WTC11 (cell line): Measurements from ENCODE around the gene KDM5B. TPM values are rescaled to one million over a fixed set of nuclear protein-coding genes. Genes with fewer than 3 reads are reported as not detected.

ENCODE experiments used
- ATAC-seq: fragments of 200-7000 bp; cut with Tn5 transposase; 2 replicates; pipeline ENCODE4 v1.10.0; 2021; ENCODE audit warnings: mild to moderate bottlenecking, moderate library complexity
- CTCF ChIA-PET: fragments of 300-600 bp; sonication (Branson Sonifier 250); formaldehyde crosslinking; loops from one replicate; lab custom pipeline; 2021; ENCODE audit warnings: antibody characterized with exemption; lab: Charles Lee
- POLR2A ChIA-PET: fragments of 350-600 bp; sonication (Branson Sonifier 250); formaldehyde crosslinking; loops from one replicate; lab custom pipeline; 2021; ENCODE audit warnings: antibody characterized with exemption; lab: Charles Lee
- DNase-seq: peaks from one replicate; pipeline ENCODE4 v3.0.0; 2021; ENCODE audit warnings: low spot score
- H3K27ac Mint-ChIP-seq: 2 replicates; pipeline ENCODE4 v1.8.0; 2021; ENCODE audit warnings: mixed read lengths
- H3K27me3 Mint-ChIP-seq: 2 replicates; pipeline ENCODE4 v1.8.0; 2021; ENCODE audit warnings: low read depth, mild to moderate bottlenecking, moderate library complexity, mixed read lengths
- H3K36me3 Mint-ChIP-seq: 2 replicates; pipeline ENCODE4 v1.8.0; 2021; ENCODE audit warnings: mixed read lengths
- H3K4me1 Mint-ChIP-seq: 2 replicates; pipeline ENCODE4 v1.8.0; 2022; ENCODE audit warnings: mixed read lengths
- H3K4me3 Mint-ChIP-seq: 2 replicates; pipeline ENCODE4 v1.8.0; 2021; ENCODE audit warnings: mild to moderate bottlenecking, moderate library complexity, mixed read lengths
- H3K9me3 Mint-ChIP-seq: 2 replicates; pipeline ENCODE4 v1.8.0; 2021; ENCODE audit warnings: mixed read lengths
- AFF4 ChIP-seq: sonication (generic); formaldehyde crosslinking; IDR thresholded peaks from 2 replicates; pipeline ENCODE4 v1.8.1; 2023; ENCODE audit warnings: mild to moderate bottlenecking, missing genetic modification reagents, borderline replicate concordance
- CREB1 ChIP-seq: sonication (generic); formaldehyde crosslinking; IDR thresholded peaks from 2 replicates; pipeline ENCODE4 v1.8.0; 2023; ENCODE audit warnings: mild to moderate bottlenecking, missing genetic modification reagents
- ELF4 ChIP-seq: sonication (generic); formaldehyde crosslinking; IDR thresholded peaks from 2 replicates; pipeline ENCODE4 v1.8.1; 2022; ENCODE audit warnings: low read depth, mild to moderate bottlenecking, moderate library complexity, missing genetic modification reagents
- ERG ChIP-seq: fragments of 250-450 bp; sonication (Bioruptor Pico); IDR thresholded peaks from 2 replicates; pipeline ENCODE4 v1.8.0; 2021; ENCODE audit warnings: mild to moderate bottlenecking
- ETV6 ChIP-seq: sonication (generic); formaldehyde crosslinking; IDR thresholded peaks from 2 replicates; pipeline ENCODE4 v1.8.1; 2022; ENCODE audit warnings: mild to moderate bottlenecking, missing genetic modification reagents
- GABPB1 ChIP-seq: sonication (generic); formaldehyde crosslinking; IDR thresholded peaks from 2 replicates; pipeline ENCODE4 v1.8.1; 2023; ENCODE audit warnings: mild to moderate bottlenecking, missing genetic modification reagents
- HMGA2 ChIP-seq: fragments of 250-450 bp; sonication (Bioruptor Pico); IDR thresholded peaks from 2 replicates; pipeline ENCODE4 v1.4.0; 2021; ENCODE audit warnings: mild to moderate bottlenecking, moderate library complexity
- HMGXB4 ChIP-seq: sonication (generic); formaldehyde crosslinking; IDR thresholded peaks from 2 replicates; pipeline ENCODE4 v1.8.1; 2023; ENCODE audit warnings: mild to moderate bottlenecking, moderate library complexity, missing genetic modification reagents
- JAZF1 ChIP-seq: fragments of 250-450 bp; sonication (Bioruptor Pico); IDR thresholded peaks from 2 replicates; pipeline ENCODE4 v1.9.0; 2021; ENCODE audit warnings: moderate library complexity, mild to moderate bottlenecking, inconsistent platforms
- NFYB ChIP-seq: sonication (generic); formaldehyde crosslinking; conservative IDR thresholded peaks from 2 replicates; pipeline ENCODE4 v1.8.0; 2022; ENCODE audit warnings: low read depth, missing genetic modification reagents
- NR3C1 ChIP-seq: sonication (generic); formaldehyde crosslinking; conservative IDR thresholded peaks from 2 replicates; pipeline ENCODE4 v1.8.1; 2023; ENCODE audit warnings: low read depth, mild to moderate bottlenecking, missing genetic modification reagents
- STAT6 ChIP-seq: sonication (generic); formaldehyde crosslinking; conservative IDR thresholded peaks from 2 replicates; pipeline ENCODE4 v1.8.1; 2023; ENCODE audit warnings: mild to moderate bottlenecking, low read depth, missing genetic modification reagents, moderate library complexity
- ZNF281 ChIP-seq: sonication (generic); formaldehyde crosslinking; IDR thresholded peaks from 2 replicates; pipeline ENCODE4 v1.8.0; 2023; ENCODE audit warnings: mild to moderate bottlenecking, missing genetic modification reagents
- ZNF512 ChIP-seq: sonication (generic); formaldehyde crosslinking; IDR thresholded peaks from 2 replicates; pipeline ENCODE4 v1.8.1; 2022; ENCODE audit warnings: missing genetic modification reagents, borderline replicate concordance
- ZNF532 ChIP-seq: fragments of 250-450 bp; sonication (Bioruptor Pico); IDR thresholded peaks from 2 replicates; pipeline ENCODE4 v1.9.0; 2021; ENCODE audit warnings: mild to moderate bottlenecking, borderline replicate concordance
- total RNA-seq: library from RNA; stranded (reverse); gene quantifications from 3 replicates; pipeline ENCODE4 v1.2.3, GENCODE V29; 2021

KDM5B gene
- total RNA-seq, 1 experiment from 2014 or later: 222 TPM

GRCh38 chr1:202857136-202857610 is 49.0 kb upstream of the KDM5B start (continued):
- TF ChIP-seq ELF4 (CRISPR knock-in tag): no peak
- TF ChIP-seq ZNF532 (CRISPR knock-in tag): no peak
- no peak for TF ChIP-seq NR3C1 (CRISPR knock-in tag)
- TF ChIP-seq AFF4 (CRISPR knock-in tag): no peak
- TF ChIP-seq GABPB1: no peak
- TF ChIP-seq JAZF1 (CRISPR knock-in tag): no peak
- TF ChIP-seq ZNF281: no peak
- no peak for TF ChIP-seq ERG (CRISPR knock-in tag)
- no peak for TF ChIP-seq ZNF512

- ATAC-seq: no peak
- Mint-ChIP-seq H3K36me3 (peaks cover 46% of the 10 kb centered on the region), H3K9me3 (no peaks in the 10 kb centered on the region), H3K27ac (no peak overlapping the region), H3K27me3 (no peaks in the 10 kb centered on the region), H3K4me3 (no peak overlapping the region), H3K4me1 (peaks cover 8% of the 10 kb centered on the region)
- POLR2A ChIA-PET: interaction anchor here (1.5 kb wide), 1 partner anchor 11 kb away, joined by 3 read pairs; no protein-coding TSS in a partner anchor
- CTCF ChIA-PET: no interaction called here
- no peak for DNase-seq
- TF ChIP-seq HMGA2 (no peak), STAT6 (CRISPR knock-in tag) (no peak), HMGXB4 (CRISPR knock-in tag) (no peak), CREB1 (CRISPR knock-in tag) (no peak), ETV6 (CRISPR knock-in tag) (no peak), NFYB (CRISPR knock-in tag) (no peak)
Observed at GRCh38 chr1:202856014-202856413, 47.8 kb upstream of the KDM5B start.
